Transverse colon (tissue), 4 donors: Measurements from ENCODE around the gene FKBP14. TPM values are rescaled to one million over a fixed set of nuclear protein-coding genes. Genes with fewer than 3 reads are reported as not detected.

Source experiments
- DNase-seq: peaks from one replicate; pipeline ENCODE4 v3.0.0-alpha.2; 2019
- H3K27ac ChIP-seq, 4 donors: fragments of 200-600 bp; sonication (generic); 2 replicates each; pipeline ENCODE4 v1.5.1; 2016 to 2018; ENCODE audit warnings: inconsistent platforms in 4 of 4
- H3K27me3 ChIP-seq: fragments of 200-600 bp; sonication (generic); 2 replicates; pipeline ENCODE4 v1.5.1; 2017; ENCODE audit warnings: inconsistent platforms
- H3K36me3 ChIP-seq, 4 donors: fragments of 200-600 bp; sonication (generic); 2 replicates each; pipeline ENCODE4 v1.5.1; 2017 to 2019; ENCODE audit warnings: inconsistent platforms in 4 of 4
- H3K4me1 ChIP-seq, 4 donors: fragments of 200-600 bp; sonication (generic); 2 replicates each; pipeline ENCODE4 v1.5.1; 2017 to 2020; ENCODE audit warnings: inconsistent platforms in 4 of 4
- H3K4me3 ChIP-seq, 4 donors: fragments of 200-600 bp; sonication (generic); 1 replicate in 1 of 4; 2 replicates in 3 of 4; pipeline versions ENCODE4 v1.5.1 to v1.6.1; 2017 to 2019; ENCODE audit warnings: inconsistent platforms in 4 of 4
- H3K9me3 ChIP-seq, 2 donors: fragments of 200-600 bp; sonication (generic); 2 replicates each; pipeline ENCODE4 v1.5.1; 2017 to 2019; ENCODE audit warnings: inconsistent platforms in 2 of 2
- CTCF ChIP-seq, 5 experiments: fragments of 200-600 bp in 3 of 5; fragments of 450-650 bp in 2 of 5; sonication (generic) in 3 of 5; IDR thresholded peaks; 1 replicate in 2 of 5; 2 replicates in 3 of 5; pipeline ENCODE4 v1.5.1; 2016 to 2017; ENCODE audit warnings: antibody characterized with exemption in 5 of 5, inconsistent platforms in 3 of 5, mild to moderate bottlenecking in 2 of 5, moderate library complexity in 1 of 5
- EP300 ChIP-seq: sonication (generic); formaldehyde crosslinking; IDR thresholded peaks from one replicate; pipeline ENCODE4 v1.6.1; 2017; ENCODE audit warnings: antibody characterized with exemption, low read depth
- POLR2A ChIP-seq: fragments of 450-650 bp; IDR thresholded peaks from one replicate; pipeline ENCODE4 v1.6.1; 2016; ENCODE audit warnings: antibody characterized with exemption, mild to moderate bottlenecking, moderate library complexity
- POLR2AphosphoS5 ChIP-seq, 3 donors: sonication (generic); formaldehyde crosslinking; IDR thresholded peaks; one replicate each; pipeline ENCODE4 v1.6.1; 2016; ENCODE audit warnings: antibody characterized with exemption in 3 of 3
- WGBS, 2 donors: methylation state at CpG; one replicate each; pipeline ENCODE4 v1.1.5; 2018; ENCODE audit warnings: low coverage in 1 of 2; 5-methylcytosine and 5-hydroxymethylcytosine counted together
- in situ Hi-C, 4 donors: fragments of 200-750 bp; cut with MboI; loops; one replicate each; pipeline versions ENCODE4 v1.15.0 to v1.15.1; 2017; ENCODE audit warnings: low sequenced_read_pairs in 3 of 4, low pct_ligation_motif_present in 1 of 4, low pct_unique_long_range_greater_than_20kb in 1 of 4
- intact Hi-C: fragments of 100-400 bp; cut with DNase I; formaldehyde crosslinking; loops from one replicate; pipeline ENCODE4 v1.15.1; 2023; ENCODE audit warnings: low total_unique reads
- total RNA-seq, 4 donors: library from RNA; depleted of rRNA; stranded (reverse); fragments of >200 nt; gene quantifications; one replicate each; pipeline ENCODE4 v1.1.0, GENCODE V29; 2016

The FKBP14 gene
- total RNA-seq, 4 donors from 2014 or later = 0.75 to 12.7 (median 9.6) TPM

DNA sequence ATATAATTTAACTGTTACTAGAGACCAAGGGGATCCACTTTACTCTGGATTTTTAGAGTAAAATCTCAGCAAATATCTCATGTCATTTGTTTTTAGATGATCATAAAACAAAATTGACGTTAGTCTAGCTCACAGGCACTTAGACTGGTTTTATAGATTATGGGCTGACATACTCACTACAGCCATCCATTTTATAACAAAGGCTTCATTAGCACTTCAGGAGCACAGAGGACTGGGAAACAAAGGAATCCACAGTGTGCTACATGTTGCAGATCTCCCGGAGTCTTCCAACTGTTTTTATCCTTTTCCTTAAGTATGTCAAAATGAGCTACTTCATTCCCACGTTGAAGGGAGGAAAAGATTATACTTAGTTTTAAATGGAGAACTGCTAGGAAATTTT, 21.0 kb downstream of the FKBP14 start:
- no peaks in the 10 kb centered on the region for H3K36me3 ChIP-seq
- H3K27ac ChIP-seq = no peak overlapping the region
- H3K27me3 ChIP-seq = no peaks in the 10 kb centered on the region
- no peak for DNase-seq
- no peaks in the 10 kb centered on the region for H3K9me3 ChIP-seq
- intact Hi-C loops (no loop called here), in situ Hi-C loops (no loop called here)
- WGBS, 2 donors = 33 to 41% methylated on average over 3 of the region's 3 CpGs
- H3K4me1 ChIP-seq = no peaks in the 10 kb centered on the region
- H3K4me3 ChIP-seq = no peak overlapping the region
- TF ChIP-seq CTCF (IDR thresholded peaks at IDR 0.05) (no peak), EP300 (no peak), POLR2A (no peak), POLR2AphosphoS5 (IDR thresholded peaks at IDR 0.05) (no peak)

DNA sequence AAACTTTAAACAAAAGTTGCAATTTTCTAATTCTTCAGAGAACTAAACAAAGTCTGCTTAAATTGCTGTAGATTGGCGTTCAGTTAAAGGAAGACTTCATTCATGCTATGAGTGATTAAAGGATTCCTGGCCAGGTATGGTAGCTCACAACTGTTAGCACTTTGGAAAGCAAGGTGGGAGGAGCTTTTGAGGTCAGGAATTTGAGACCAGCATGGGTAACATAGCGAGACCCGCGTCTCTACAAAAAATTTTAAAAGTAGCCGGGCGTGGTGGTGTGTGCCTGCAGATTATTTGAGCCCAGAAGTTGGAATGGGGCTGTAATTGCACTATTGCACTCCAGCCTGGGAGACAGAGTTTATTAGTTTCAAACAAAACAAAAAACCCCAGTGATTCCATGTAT, 23.4 kb downstream of the FKBP14 start:
- intact Hi-C loops = no loop called here
- Histone ChIP-seq H3K4me1 (no peaks in the 10 kb centered on the region), H3K27ac (no peak overlapping the region), H3K9me3 (no peaks in the 10 kb centered on the region), H3K27me3 (no peaks in the 10 kb centered on the region), H3K4me3 (no peak overlapping the region), H3K36me3 (no peaks in the 10 kb centered on the region)
- no peak for TF ChIP-seq POLR2AphosphoS5 (IDR thresholded peaks at IDR 0.05)
- WGBS, 2 donors = 60 to 65% methylated on average over 2 to 6 of the region's 6 CpGs
- no peak for DNase-seq
- in situ Hi-C loops = no loop called here

GRCh38 chr7:30001998-30002397, 24.5 kb downstream of the FKBP14 start:
- in situ Hi-C loops (no loop called here), intact Hi-C loops (no loop called here)
- H3K36me3 ChIP-seq = no peaks in the 10 kb centered on the region
- no peak overlapping the region for H3K4me3 ChIP-seq
- H3K27ac ChIP-seq = no peak overlapping the region
- no peaks in the 10 kb centered on the region for H3K9me3 ChIP-seq
- H3K4me1 ChIP-seq = no peaks in the 10 kb centered on the region
- 81 to 94% methylated on average over 2 of the region's 2 CpGs for WGBS, 2 donors
- TF ChIP-seq POLR2AphosphoS5 (IDR thresholded peaks at IDR 0.05) = no peak
- TF ChIP-seq CTCF (IDR thresholded peaks at IDR 0.05) = no peak
- TF ChIP-seq POLR2A = no peak
- no peak for DNase-seq
- no peaks in the 10 kb centered on the region for H3K27me3 ChIP-seq

DNA sequence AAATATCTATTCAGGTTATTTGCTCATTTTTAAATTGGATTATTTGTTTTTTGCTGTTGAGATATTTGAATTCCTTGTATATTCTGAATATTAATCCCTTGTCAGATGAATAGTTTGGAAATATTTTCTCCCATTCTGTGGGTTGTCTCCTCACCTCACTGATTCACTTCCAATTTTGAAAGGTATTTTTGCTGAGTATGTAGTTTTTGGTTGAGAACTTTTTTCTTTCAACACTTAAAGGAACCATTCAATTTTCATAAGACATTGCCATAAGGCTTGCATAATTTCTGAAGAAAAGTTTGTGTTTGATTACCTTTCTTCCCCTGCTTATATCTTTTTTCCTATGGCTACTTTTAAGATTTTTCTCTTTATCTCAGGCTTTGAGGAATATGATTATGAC, 28.0 kb downstream of the FKBP14 start:
- Histone ChIP-seq H3K4me1 (no peaks in the 10 kb centered on the region), H3K4me3 (no peak overlapping the region), H3K36me3 (no peaks in the 10 kb centered on the region), H3K27ac (no peak overlapping the region), H3K9me3 (peaks cover 2 to 12% of the 10 kb centered on the region in 2 donors), H3K27me3 (no peaks in the 10 kb centered on the region)
- in situ Hi-C loops (no loop called here), intact Hi-C loops (no loop called here)
- DNase-seq = no peak
- TF ChIP-seq EP300 (no peak), POLR2AphosphoS5 (IDR thresholded peaks at IDR 0.05) (no peak), CTCF (IDR thresholded peaks at IDR 0.05) (no peak), POLR2A (no peak)

DNA sequence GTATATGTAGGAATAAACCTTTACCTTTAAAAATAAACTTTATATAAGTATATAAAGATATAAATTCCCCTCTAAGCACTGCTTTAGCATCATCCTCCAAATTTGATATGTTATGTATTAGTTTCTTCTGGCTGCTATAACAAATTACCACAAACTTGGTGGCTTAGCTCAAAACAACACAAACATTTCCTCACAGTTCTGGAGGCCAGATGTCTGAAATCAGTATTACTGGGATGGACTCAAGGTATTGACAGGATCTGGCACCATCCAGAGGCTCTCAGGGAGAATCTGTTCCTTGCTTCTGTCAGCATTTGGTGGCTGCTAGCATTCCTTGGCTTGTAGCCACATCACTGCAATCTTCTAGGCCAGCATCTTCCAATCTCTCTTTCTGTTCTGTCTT, 30.2 kb downstream of the FKBP14 start:
- H3K4me1 ChIP-seq = no peaks in the 10 kb centered on the region
- no peaks in the 10 kb centered on the region for H3K36me3 ChIP-seq
- TF ChIP-seq CTCF (IDR thresholded peaks at IDR 0.05) = no peak
- TF ChIP-seq POLR2AphosphoS5 (IDR thresholded peaks at IDR 0.05) = no peak
- no peak for DNase-seq
- intact Hi-C loops (no loop called here), in situ Hi-C loops (no loop called here)
- no peaks in the 10 kb centered on the region for H3K27me3 ChIP-seq
- H3K27ac ChIP-seq = no peak overlapping the region
- peaks cover 7 to 21% of the 10 kb centered on the region in 2 donors for H3K9me3 ChIP-seq
- no peak overlapping the region for H3K4me3 ChIP-seq
